Right kidney (tissue), 1 donor: ENCODE results near the gene MCHR1.
"Not testable (repeated sequence)": the region's sequence is repeated elsewhere in the genome, so short reads cannot be mapped to it uniquely, and the experiment has no call there.

Experiments used
- DNase-seq: peaks from one replicate; pipeline ENCODE4 v3.0.0-alpha.2; 2016

MCHR1 gene

DNA sequence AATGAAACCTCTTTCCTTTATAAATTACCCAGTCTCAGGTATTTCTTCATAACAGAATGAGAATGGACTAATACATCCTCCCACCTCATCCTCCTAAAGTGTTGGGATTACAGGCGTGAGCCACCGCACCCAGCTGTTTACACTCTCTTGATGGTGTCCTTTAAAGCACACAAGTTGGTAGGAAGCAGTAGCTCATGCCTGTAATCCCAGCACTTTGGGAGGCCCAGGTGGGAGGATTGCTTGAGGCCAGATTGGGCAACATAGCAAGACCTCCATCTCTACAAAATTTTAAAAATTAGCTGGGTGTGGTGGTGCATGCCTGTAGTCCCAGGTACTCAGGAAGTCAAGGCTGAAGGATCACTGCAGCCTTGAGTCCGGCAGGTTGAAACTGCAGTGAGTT lies 23.3 kb upstream of the MCHR1 start:
- DNase-seq, result not testable (repeated sequence)

DNA sequence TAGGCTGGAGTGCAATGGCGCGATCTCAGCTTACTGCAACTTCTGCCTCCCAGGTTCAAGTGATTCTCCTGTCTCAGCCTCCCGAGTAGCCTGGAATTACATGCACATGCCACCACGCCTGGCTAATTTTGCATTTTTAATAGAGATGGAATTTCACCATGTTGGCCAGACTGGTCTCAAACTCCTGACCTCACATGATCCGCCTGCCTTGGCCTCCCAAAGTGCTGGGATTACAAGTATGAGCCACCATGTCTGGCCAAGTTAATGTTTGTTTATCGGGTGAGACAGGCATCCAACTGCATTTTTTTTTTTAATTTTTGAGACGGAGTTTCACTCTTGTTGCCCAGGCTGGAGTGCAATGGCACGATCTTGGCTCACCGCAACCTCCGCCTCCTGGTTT lies 22.6 kb upstream of the MCHR1 start:
- DNase-seq, result not testable (repeated sequence)

DNA sequence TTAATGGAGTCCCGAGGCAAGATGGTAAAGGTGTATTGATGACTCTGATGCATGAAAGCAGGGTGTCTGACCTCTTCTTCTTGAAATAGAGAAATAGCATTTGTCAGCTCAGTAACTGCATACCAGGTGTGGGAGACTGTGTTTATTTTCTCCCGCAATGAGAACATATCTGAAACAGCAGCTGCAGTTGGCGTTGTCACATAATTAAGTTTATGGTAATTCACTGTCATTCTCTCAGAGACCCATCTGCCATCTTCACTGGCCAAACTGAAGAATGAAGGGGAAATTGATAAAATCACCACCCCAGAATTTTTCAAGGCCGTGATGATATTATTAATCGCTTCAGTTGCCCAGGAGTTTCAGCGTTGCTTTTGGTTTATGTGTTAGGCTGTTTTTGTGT lies 20.1 kb upstream of the MCHR1 start:
- DNase-seq, result no peak

DNA sequence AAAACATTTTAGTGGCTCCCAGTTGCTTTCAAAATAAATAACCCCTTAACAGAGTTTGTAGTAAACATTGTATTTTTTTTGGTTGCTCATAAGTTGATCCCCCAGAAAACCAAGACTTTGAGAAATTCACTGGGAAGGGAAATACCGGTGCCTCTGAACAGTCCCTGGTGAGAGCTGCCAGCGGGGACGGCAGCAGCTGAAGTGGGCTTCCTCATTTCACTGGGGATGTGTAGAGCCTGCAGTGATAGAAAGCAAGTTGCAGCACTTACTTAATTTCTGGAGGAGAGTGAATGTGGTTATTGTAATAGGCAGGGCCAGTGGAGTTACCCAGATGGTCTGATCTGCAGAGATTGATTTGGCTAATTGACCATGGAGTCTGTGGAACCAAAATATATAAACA lies 18.6 kb upstream of the MCHR1 start:
- no peak for DNase-seq

DNA sequence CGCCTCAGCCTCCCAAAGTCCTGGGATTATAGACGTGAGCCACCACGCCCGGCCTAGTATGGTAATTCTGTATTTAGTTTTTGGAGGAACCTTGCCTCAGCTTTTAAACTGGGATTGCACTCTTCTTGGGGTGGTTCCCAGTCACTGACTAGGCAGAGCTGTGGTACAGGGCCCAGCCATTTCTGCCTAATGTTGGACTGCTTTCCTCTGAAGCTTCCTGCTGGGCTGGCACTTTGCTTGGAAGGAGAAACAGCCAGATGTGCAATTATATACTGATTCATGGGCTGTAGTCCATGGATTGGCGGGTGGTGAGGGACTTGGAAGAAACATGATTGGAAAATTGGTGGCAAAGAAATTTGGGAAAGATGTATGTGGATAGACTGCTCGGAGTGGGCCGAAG lies 17.6 kb upstream of the MCHR1 start:
- DNase-seq, result no peak

DNA sequence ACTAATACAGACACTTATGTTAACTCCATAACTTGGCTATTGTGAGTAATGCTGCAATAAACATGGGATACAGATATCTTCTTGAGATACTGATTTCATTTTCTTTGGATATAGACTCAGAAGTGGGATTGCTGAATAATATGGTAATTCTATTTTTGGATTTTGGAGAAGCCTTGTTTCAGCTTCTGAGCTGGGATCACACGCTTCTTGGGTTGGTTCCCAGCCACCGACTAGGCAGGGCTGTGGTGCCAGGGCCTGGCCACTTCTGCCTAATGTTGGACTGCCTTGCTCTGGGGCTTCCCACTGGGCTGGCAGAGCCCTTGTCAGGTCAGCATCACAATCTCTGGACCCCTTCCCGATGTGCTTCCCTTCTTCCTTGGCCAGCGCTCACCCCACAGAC lies 14.0 kb upstream of the MCHR1 start:
- DNase-seq, result no peak

DNA sequence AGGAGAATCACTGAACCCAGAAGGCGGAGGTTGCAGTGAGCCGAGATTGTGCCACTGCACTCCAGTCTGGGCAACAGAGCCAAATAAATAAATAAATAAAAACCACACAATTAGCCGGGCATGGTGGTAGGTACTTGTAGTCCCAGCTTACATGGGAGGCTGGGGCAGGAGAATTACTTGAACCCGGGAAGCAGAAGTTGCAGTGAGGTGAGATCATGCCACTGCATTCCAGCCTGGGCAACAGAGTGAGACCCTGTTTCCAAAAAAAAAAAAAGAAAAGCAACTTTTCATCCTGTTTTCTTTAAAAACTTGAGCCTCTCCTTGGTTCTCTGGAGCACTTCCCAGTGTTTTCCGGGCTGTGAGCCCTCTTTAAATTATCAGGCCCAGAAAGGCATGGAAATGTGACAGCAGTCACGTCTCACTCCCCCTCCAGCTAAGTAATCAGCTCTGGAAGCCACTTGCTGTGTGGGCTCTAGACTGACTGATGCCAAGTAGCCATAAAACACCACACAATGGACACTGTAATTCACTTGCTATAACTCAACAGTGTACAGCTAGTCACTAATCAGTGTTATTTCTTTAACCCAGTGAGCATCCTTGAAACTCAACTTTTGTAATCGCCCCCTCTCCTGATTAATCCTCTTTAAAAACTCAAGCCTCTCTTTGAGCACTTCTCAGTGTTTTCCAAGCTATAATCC lies 13.0 kb upstream of the MCHR1 start:
- DNase-seq, result no peak

DNA sequence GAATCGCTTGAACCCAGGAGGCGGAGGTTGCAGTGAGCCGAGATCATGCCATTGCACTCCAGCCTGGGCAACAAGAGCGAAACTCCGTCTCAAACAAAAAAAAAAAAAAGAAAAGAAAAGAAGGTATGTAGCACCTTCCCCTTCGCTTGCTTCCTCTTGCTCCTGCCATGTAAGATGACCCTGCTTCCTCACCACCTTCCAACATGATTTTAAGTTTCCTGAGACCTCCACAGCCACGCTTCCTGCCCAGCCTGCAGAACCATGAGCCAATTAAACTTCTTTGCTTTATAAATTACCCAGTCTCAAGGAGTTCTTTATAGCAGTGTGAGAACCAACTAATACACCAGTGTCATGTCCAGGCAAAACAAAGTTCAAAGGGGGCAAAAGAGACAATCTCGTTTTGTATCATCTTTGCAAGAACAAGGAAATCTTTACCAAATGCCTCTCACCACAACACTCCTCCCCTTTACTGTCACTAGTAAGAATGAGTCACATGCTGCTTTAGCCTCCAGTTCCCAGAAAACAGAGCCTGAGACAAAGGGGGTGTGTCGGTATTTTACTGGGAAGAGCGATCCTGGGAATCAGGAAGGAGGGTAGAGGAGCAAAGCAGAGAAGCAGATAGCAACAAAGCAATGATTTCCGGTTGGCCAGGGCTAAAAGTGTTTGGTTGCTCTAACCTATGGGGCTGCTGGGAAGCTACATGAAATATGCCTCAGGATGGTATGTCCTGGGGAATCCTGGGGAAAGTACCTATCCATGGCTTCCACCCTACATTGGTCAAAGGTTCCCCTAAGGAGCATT lies 10.5 kb upstream of the MCHR1 start:
- no peak for DNase-seq

DNA sequence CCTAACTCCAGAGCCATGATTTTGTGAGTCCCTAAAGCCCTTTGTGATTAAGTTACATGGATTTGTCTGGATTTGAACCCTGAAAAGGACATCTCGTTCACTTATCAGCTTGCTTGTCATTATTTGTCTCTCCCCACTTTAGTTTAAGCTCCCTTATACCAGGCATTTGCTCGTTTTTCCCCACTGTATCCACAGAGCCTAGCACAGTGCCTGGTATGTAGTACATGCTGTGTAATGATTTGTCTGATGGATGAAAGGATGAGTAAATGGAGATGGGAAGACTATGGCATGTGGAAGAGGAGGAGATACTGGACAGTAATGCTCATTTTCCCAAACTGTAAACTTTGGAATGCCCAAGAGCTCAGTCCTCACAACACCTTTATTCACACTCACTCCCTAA lies 9.2 kb upstream of the MCHR1 start:
- DNase-seq, result no peak

DNA sequence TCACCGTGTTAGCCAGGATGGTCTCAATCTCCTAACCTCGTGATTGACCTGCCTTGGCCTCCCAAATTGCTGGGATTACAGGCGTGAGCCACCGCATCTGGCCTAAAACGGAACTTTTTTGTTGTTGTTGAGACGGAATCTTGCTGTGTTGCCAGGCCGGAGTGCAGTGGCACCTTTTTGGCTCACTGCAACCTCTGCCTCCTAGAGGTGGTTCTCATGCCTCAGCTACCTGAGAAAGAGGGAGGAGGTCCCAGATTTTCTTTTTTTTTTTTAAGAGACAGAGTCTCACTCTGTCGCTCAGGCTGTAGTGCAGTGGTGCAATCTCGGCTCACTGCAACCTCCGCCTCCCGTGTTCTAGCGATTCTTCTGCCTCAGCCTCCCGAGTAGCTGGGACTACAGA lies 7.9 kb upstream of the MCHR1 start:
- DNase-seq, result no peak

DNA sequence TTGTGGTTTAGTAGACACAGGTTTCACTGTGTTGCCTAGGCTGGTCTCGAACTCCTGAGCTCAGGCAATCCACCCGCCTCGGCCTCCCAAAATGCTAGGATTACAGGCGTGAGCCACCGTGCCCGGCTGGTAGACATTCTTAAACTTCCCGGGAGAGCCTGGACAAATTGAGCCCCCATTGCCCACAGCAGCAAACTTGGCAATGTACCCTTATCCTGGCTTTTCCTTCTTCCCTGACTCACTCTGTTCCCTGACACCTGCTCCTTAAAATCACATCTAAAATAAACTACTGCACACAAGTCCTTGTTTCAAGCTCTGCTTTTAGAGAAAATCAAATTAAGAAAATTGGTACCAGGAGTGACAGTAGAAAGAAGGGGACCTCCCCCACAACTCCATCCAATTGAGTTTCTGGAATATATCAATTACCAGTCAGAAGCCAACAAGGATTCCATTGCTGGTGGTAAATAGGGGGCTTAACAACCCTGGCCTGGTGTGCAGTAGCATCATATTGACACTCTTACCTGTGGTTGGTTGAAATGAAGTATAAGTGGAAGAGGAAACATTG lies 7.4 kb upstream of the MCHR1 start:
- DNase-seq, result no peak

DNA sequence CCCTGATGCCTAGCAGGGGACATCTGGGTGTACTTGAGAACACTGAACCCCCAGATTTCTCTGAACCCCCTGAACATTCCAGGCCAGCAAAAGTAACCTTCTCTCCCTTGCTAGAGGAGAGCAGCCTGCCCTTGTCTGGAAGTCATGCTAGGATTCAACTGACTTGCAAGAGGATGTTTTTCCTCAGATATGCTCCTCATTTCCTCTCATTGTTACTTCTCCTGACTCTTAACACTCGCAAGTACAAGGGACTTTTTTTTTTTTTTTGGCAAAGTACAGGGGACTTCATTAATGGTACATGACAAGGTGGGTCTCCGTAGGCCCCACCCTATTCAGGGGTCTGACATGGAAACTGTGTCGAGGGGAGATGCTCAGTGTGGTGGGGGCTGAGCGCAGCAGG lies 6.3 kb upstream of the MCHR1 start:
- DNase-seq, result no peak

DNA sequence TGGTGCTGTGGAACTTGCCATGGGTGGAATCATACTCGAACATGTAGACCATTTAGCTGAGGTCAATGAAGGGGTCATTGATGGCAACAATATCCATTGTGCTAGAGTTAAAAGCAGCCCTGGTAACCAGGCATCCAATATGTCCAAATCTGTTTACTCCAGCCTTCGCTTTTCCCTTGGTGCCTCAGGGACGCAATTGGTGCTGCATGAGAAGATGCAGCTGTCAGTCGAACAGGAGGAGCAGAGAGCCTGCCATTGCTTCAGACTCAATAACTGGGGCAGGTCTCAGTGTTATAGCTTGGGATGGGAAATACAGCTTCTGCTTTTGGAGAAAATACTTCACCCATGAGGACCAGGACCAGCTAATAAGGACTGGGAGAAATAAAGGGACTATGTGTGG lies 5.0 kb upstream of the MCHR1 start:
- no peak for DNase-seq

DNA sequence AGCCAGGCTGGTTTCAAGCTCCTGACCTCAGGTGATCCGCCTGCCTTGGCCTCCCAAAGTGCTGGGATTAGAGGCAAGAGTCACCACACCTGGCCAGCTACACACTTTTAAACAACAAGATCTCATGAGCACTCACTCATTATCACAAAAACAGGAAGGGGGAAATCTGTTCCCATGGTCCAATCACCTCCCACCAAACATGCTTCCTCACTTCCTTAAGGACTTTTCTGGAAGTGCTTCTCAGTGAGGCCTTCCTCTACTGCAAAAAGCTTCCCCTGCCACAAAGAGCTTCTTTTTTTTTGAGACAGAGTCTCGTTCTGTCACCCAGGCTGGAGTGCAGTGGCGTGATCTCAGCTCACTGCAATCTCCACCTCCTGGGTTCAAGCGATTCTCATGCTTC lies 3.1 kb upstream of the MCHR1 start:
- not testable (repeated sequence) for DNase-seq

DNA sequence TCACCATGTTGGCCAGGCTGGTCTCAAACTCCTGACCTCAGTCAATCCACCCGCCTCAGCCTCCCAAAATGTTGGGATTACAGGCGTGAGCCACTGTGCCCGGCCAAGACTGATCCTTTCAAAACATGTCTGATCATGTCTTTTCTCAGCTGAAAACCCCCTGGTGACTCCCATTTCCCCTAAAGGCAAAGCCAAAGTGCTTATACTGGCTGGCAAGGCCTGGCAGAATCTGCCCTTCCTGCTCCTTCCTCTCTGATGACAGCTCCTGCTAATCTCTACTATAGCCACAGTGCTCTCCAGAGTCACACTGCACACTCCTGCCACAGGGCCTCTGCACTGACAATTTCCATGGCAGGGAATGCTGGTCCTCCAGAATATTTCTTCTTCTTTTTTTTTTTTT lies 2.6 kb upstream of the MCHR1 start:
- no peak for DNase-seq

DNA sequence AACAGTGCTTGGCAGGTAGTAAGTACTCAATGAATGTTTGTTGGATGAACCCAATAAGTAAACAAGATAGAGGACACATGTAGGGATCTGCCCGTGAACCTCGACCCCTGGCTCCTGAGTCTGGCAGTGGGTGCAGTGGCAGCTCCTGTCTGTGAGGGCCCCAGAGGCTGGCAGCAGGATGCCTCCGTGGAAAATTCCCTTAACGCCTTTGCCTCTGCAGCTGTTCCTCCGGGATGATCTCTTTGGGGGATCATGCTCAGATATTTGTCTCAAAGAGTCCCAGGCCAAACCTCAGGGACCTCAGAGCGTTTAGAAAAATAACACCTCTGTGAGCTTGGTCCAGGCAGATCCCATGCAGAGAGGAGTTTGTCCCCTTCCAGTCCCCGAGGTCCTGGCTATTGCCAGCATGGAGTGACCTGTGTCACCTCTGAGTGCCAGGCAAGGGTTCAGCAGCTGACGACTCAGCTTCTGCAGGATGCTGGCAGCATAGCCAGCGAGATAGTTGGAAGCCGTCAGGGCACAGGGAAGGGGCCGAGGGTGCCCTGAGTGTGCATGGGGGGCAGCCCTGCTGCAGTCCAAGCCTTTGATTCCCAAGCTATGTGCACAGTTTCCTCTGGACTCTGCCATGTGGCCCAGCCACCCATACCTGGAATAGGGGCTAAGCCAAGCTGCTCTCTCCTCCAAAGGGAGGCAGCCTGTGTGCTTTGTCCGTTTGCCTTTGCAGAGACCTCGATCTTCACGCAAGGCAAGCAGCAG lies 613 bp upstream of the MCHR1 start:
- no peak for DNase-seq

DNA sequence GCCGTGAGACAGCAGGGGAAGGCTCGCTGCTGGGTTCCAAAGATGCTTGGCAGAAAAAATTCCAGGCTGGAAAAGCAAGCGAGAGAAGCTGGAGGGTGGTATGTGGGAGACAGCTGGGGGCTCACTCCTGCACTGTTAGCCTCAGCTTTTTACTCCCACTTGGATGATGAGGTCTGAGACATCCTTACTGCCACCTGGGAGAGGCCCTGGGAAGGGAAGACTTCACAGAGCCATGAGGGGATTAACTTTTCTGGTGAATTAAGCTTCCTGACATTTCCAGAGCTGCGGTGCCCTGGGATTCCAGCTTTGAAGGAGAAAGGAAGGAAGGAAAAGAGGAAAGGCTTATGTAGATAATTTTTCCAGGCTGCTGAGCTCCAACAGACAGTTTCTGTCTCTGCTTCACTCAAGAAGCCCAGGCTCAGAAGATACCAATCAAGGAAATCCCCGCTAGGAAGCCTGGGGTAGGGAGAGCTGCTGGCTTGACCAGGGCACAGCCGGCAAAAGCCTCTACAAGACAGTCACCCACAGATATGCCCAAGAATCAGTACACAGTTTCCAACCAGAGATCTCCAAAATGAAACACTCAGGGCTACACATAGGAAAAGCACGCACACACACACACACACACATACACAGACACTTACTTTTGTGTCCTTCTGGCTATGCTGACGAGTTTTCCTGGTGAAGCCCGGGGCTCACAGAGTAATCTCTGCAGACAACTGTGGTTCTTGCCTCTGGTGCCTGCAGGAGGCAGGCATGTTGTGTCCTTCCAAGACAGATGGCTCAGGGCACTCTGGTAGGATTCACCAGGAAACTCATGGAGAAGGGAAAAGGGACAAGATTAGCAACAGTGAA lies 907 bp downstream of the MCHR1 start:
- DNase-seq, result no peak

DNA sequence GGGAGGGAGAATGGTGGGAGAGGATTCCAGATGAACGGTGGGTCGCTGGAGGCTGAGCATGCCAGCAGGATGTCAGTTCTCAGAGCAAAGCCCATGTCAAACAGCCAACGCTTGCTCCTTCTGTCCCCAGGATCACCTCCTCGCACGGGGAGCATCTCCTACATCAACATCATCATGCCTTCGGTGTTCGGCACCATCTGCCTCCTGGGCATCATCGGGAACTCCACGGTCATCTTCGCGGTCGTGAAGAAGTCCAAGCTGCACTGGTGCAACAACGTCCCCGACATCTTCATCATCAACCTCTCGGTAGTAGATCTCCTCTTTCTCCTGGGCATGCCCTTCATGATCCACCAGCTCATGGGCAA lies 1.5 kb downstream of the MCHR1 start:
- no peak for DNase-seq

DNA sequence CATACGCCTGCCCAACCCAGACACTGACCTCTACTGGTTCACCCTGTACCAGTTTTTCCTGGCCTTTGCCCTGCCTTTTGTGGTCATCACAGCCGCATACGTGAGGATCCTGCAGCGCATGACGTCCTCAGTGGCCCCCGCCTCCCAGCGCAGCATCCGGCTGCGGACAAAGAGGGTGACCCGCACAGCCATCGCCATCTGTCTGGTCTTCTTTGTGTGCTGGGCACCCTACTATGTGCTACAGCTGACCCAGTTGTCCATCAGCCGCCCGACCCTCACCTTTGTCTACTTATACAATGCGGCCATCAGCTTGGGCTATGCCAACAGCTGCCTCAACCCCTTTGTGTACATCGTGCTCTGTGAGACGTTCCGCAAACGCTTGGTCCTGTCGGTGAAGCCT lies 2.2 kb downstream of the MCHR1 start:
- DNase-seq, result no peak

DNA sequence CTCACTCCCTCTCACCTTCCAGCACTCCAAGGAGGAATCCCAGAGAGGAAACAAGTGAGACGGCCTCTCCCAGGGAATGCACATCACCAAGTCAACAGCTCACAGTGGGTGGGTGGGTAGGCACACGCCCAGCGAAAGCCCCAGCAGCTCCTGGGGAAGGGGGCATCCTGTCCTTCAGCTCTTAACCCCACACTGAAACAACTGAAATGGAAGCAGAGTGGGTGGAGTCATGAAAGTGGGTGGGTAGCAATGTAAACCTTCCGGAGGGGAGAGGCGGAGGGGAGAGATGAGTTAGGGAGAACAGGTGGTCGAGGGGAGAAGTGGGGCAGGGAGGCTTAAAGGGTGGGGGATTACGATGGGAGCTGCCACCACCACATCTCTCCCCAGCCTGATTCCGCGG lies 5.4 kb downstream of the MCHR1 start:
- no peak for DNase-seq

DNA sequence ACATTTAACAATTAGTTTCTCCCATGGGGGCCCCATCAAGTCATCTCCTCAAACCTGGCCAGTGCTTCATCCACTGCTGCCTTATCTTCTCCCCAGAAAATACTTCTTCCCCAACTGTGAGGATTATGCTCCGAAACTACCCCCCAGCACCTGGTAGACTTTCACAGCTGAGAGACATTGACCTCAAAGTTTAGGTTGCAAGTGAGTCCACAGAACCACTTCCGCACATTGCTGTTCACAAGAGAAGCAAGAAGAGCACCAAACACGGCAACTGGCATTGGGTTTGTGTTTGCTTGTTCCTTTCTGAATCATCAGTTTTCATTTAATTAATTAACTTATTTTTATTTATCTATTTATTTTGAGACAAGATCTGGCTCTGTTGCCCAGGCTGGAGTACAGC lies 6.1 kb downstream of the MCHR1 start:
- DNase-seq, result no peak

DNA sequence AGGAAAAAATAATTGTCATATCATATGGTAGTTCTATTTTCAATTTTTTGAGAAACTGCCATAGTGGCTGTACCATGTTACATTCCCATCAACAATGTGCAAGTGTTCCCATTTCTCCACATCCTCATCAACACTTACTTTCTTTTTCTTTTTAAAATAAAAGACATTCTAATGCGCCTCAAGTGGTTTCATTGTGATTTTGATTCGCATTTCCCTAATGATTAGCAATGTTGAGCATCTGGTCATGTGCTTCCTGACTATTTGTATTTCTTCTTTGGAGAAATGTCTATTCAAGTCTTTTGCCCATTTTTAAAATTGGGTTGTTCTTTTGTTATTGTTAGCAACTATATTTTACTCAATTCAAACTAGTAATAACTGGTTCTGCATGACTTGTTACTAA lies 8.4 kb downstream of the MCHR1 start:
- no peak for DNase-seq
